Liver (tissue), 9 donors: ENCODE data around the gene FRMPD3. TPM values are rescaled to one million over a fixed set of nuclear protein-coding genes. Genes with fewer than 3 reads are reported as not detected.

Experiments used
- DNase-seq: peaks from one replicate; pipeline ENCODE4 v3.0.0-alpha.2; 2017; ENCODE audit warnings: low spot score
- H3K27ac ChIP-seq, 2 donors: one replicate each; pipeline ENCODE4 v1.7.0; 2013; ENCODE audit warnings: inconsistent platforms in 2 of 2, low read length in 2 of 2, control low read depth in 1 of 2, low read depth in 1 of 2, mild to moderate bottlenecking in 1 of 2
- H3K27me3 ChIP-seq, 4 donors: one replicate each; pipeline versions ENCODE4 v1.6.1 to v1.7.0; 2013; ENCODE audit warnings: low read length in 3 of 4, inconsistent platforms in 1 of 4, mild to moderate bottlenecking in 1 of 4, moderate library complexity in 1 of 4; ENCODE audit not compliant: control insufficient read depth in 4 of 4, insufficient read depth in 4 of 4
- H3K36me3 ChIP-seq, 4 donors: one replicate each; pipeline versions ENCODE4 v1.6.1 to v1.7.0; 2013; ENCODE audit warnings: low read length in 3 of 4, mild to moderate bottlenecking in 3 of 4, low read depth in 1 of 4, moderate library complexity in 1 of 4; ENCODE audit not compliant: control insufficient read depth in 4 of 4, insufficient read depth in 3 of 4
- H3K4me1 ChIP-seq, 4 donors: one replicate each; pipeline versions ENCODE4 v1.6.1 to v1.7.0; 2013; ENCODE audit warnings: low read length in 3 of 4, mild to moderate bottlenecking in 3 of 4, moderate library complexity in 1 of 4; ENCODE audit not compliant: control insufficient read depth in 4 of 4, insufficient read depth in 4 of 4
- H3K4me3 ChIP-seq, 3 donors: one replicate each; pipeline versions ENCODE4 v1.6.1 to v1.7.0; 2013; ENCODE audit warnings: low read length in 3 of 3, control low read depth in 1 of 3, low read depth in 1 of 3, mild to moderate bottlenecking in 1 of 3
- H3K9ac ChIP-seq, 2 donors: one replicate each; pipeline ENCODE4 v1.7.0; 2013; ENCODE audit warnings: low read length in 2 of 2, mild to moderate bottlenecking in 2 of 2, moderate library complexity in 2 of 2, control low read depth in 1 of 2, low read depth in 1 of 2
- H3K9me3 ChIP-seq, 4 donors: one replicate each; pipeline versions ENCODE4 v1.6.1 to v1.7.0; 2013; ENCODE audit warnings: low read length in 3 of 4; ENCODE audit not compliant: control insufficient read depth in 4 of 4
- EGR1 ChIP-seq, 2 donors: IDR thresholded peaks; 2 replicates each; pipeline ENCODE4 v1.6.1; 2016 to 2018; ENCODE audit warnings: antibody characterized with exemption in 2 of 2, low read depth in 2 of 2
- FOXA1 ChIP-seq: IDR thresholded peaks from 2 replicates; pipeline ENCODE4 v1.6.1; 2016; ENCODE audit warnings: antibody characterized with exemption
- GABPA ChIP-seq, 2 donors: IDR thresholded peaks in 1 of 2; conservative IDR thresholded peaks in 1 of 2; 2 replicates each; pipeline ENCODE4 v1.6.1; 2016; ENCODE audit warnings: antibody characterized with exemption in 2 of 2, mild to moderate bottlenecking in 1 of 2, moderate library complexity in 1 of 2
- HNF4G ChIP-seq: IDR thresholded peaks from 2 replicates; pipeline ENCODE4 v1.6.1; 2016; ENCODE audit warnings: antibody characterized with exemption
- JUND ChIP-seq, 2 donors: IDR thresholded peaks; 2 replicates each; pipeline ENCODE4 v1.6.1; 2016; ENCODE audit warnings: antibody characterized with exemption in 2 of 2
- RXRA ChIP-seq, 2 donors: IDR thresholded peaks; 2 replicates each; pipeline ENCODE4 v1.6.1; 2017 to 2018; ENCODE audit warnings: antibody characterized with exemption in 2 of 2, mild to moderate bottlenecking in 1 of 2
- SP1 ChIP-seq: IDR thresholded peaks from 2 replicates; pipeline ENCODE4 v1.6.1; 2018; ENCODE audit warnings: antibody characterized with exemption, mild to moderate bottlenecking
- TAF1 ChIP-seq: conservative IDR thresholded peaks from 2 replicates; pipeline ENCODE4 v1.6.1; 2016; ENCODE audit warnings: antibody characterized with exemption, mild to moderate bottlenecking
- YY1 ChIP-seq: IDR thresholded peaks from 2 replicates; pipeline ENCODE4 v1.6.1; 2016; ENCODE audit warnings: antibody characterized with exemption, mild to moderate bottlenecking
- WGBS: extraction: QIAGEN DNeasy Blood & Tissue Kit; methylation state at CpG from one replicate; pipeline ENCODE4 v1.1.7; 2013; 5-methylcytosine and 5-hydroxymethylcytosine counted together
- polyA plus RNA-seq, 2 donors: library from polyadenylated mRNA; stranded (reverse) in 1 of 2; unstranded in 1 of 2; fragments of 200-250 nt in 1 of 2; fragments of >200 nt in 1 of 2; fragmentation: Nextera tagmentation in 1 of 2; extraction: Ambion mirVana in 1 of 2; gene quantifications; one replicate each; pipeline versions ENCODE4 v1.2.1 to v1.2.3, GENCODE V29; 2013 to 2015
- total RNA-seq, 2 donors: library from RNA; depleted of rRNA; stranded (reverse); fragments of >200 nt; gene quantifications; one replicate each; pipeline ENCODE4 v1.2.3, GENCODE V29; 2014
- TF ChIP-seq, protein P1 (sequence below): IDR thresholded peaks from 2 replicates; pipeline ENCODE4 v1.6.1; 2016; ENCODE audit warnings: antibody characterized with exemption, mild to moderate bottlenecking
- TF ChIP-seq, protein P2 (sequence below): IDR thresholded peaks from 2 replicates; pipeline ENCODE4 v1.6.1; 2016; ENCODE audit warnings: antibody characterized with exemption
- TF ChIP-seq, protein P3 (sequence below): IDR thresholded peaks from 2 replicates; pipeline ENCODE4 v1.6.1; 2016; ENCODE audit warnings: antibody characterized with exemption
- TF ChIP-seq, protein P4 (sequence below): IDR thresholded peaks from 2 replicates; pipeline ENCODE4 v1.6.1; 2016; ENCODE audit warnings: antibody characterized with exemption
- donor health status: healthy.
- donor health status: healthy.
- donor health status: healthy.
- donor health status: healthy.
- donor health status: healthy.

Gene FRMPD3
- total and polyA plus RNA-seq, 4 donors: under 0.01 to 0.01 TPM; not detected in 2

DNA sequence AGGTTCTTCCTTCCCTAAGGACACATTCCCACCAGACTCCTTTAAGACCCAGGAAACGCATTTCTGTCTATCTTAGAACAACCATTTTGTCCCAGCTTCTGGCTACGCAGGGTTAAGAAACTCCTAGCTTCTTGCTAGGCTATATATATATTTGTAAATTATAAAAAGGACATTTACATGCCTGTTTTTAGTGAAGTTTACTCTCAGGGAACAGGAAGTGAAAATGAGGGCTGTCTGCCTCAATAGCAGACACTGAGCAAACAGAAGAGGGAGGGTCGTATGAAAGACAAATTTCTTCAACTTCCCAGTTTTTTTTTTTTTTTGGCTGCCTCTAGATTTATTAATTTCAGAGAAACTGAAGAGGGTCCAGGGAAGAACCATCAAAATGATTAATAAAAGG is 9.3 kb upstream of the FRMPD3 start:
- Histone ChIP-seq H3K4me1 (no peaks in the 10 kb centered on the region), H3K27ac (no peak overlapping the region), H3K9me3 (no peaks in the 10 kb centered on the region), H3K9ac (no peak overlapping the region), H3K27me3 (peaks cover 0 to 10% (median 0%) of the 10 kb centered on the region in 4 donors), H3K4me3 (no peak overlapping the region), H3K36me3 (no peaks in the 10 kb centered on the region)
- DNase-seq: no peak
- WGBS: 78% methylated on average over 3 of the region's 3 CpGs
- TF ChIP-seq, protein P1, sequence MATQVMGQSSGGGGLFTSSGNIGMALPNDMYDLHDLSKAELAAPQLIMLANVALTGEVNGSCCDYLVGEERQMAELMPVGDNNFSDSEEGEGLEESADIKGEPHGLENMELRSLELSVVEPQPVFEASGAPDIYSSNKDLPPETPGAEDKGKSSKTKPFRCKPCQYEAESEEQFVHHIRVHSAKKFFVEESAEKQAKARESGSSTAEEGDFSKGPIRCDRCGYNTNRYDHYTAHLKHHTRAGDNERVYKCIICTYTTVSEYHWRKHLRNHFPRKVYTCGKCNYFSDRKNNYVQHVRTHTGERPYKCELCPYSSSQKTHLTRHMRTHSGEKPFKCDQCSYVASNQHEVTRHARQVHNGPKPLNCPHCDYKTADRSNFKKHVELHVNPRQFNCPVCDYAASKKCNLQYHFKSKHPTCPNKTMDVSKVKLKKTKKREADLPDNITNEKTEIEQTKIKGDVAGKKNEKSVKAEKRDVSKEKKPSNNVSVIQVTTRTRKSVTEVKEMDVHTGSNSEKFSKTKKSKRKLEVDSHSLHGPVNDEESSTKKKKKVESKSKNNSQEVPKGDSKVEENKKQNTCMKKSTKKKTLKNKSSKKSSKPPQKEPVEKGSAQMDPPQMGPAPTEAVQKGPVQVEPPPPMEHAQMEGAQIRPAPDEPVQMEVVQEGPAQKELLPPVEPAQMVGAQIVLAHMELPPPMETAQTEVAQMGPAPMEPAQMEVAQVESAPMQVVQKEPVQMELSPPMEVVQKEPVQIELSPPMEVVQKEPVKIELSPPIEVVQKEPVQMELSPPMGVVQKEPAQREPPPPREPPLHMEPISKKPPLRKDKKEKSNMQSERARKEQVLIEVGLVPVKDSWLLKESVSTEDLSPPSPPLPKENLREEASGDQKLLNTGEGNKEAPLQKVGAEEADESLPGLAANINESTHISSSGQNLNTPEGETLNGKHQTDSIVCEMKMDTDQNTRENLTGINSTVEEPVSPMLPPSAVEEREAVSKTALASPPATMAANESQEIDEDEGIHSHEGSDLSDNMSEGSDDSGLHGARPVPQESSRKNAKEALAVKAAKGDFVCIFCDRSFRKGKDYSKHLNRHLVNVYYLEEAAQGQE: no peak
- TF ChIP-seq SP1: no peak
- no peak for TF ChIP-seq RXRA (IDR thresholded peaks at IDR 0.05)
- TF ChIP-seq, protein P2, sequence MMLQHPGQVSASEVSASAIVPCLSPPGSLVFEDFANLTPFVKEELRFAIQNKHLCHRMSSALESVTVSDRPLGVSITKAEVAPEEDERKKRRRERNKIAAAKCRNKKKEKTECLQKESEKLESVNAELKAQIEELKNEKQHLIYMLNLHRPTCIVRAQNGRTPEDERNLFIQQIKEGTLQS: no peak
- no peak for TF ChIP-seq TAF1
- TF ChIP-seq FOXA1: no peak
- TF ChIP-seq, protein P3, sequence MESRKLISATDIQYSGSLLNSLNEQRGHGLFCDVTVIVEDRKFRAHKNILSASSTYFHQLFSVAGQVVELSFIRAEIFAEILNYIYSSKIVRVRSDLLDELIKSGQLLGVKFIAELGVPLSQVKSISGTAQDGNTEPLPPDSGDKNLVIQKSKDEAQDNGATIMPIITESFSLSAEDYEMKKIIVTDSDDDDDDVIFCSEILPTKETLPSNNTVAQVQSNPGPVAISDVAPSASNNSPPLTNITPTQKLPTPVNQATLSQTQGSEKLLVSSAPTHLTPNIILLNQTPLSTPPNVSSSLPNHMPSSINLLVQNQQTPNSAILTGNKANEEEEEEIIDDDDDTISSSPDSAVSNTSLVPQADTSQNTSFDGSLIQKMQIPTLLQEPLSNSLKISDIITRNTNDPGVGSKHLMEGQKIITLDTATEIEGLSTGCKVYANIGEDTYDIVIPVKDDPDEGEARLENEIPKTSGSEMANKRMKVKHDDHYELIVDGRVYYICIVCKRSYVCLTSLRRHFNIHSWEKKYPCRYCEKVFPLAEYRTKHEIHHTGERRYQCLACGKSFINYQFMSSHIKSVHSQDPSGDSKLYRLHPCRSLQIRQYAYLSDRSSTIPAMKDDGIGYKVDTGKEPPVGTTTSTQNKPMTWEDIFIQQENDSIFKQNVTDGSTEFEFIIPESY: no peak
- TF ChIP-seq, protein P4, sequence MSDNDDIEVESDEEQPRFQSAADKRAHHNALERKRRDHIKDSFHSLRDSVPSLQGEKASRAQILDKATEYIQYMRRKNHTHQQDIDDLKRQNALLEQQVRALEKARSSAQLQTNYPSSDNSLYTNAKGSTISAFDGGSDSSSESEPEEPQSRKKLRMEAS: no peak
- TF ChIP-seq HNF4G: no peak
- no peak for TF ChIP-seq JUND (IDR thresholded peaks at IDR 0.05)
- TF ChIP-seq GABPA (IDR thresholded peaks at IDR 0.05 in 1 of 2, conservative IDR thresholded peaks at IDR 0.05 in 1 of 2): no peak
- TF ChIP-seq YY1: no peak

DNA sequence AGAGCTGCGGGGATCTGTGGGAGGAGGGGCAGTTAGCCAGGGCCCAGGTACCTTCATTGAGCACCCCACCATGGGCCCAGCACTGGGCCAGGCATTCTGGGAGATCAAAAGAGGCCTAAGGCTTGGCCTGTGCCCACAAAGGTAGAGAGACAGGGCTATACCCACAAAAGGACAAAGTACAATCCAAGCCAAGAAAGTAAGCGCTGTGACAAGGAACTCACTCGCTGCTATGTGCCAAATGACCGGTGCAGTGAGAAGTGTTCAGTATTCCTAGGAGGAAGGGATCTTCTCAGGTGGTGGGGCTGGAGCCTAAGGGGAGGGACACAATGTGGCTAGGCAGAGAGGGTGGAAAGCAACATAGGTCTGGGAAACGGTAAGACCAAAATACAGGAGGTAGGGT is 8.8 kb upstream of the FRMPD3 start:
- Histone ChIP-seq H3K9me3 (no peaks in the 10 kb centered on the region), H3K4me3 (no peak overlapping the region), H3K27ac (no peak overlapping the region), H3K9ac (no peak overlapping the region), H3K36me3 (no peaks in the 10 kb centered on the region), H3K4me1 (no peaks in the 10 kb centered on the region), H3K27me3 (peaks cover 0 to 14% (median 0%) of the 10 kb centered on the region in 4 donors)
- WGBS: 77% methylated on average over 5 of the region's 5 CpGs
- DNase-seq: no peak
- TF ChIP-seq HNF4G (no peak), YY1 (no peak), EGR1 (IDR thresholded peaks at IDR 0.05; ENCODE audit: low read depth in 2 of 2) (no peak), RXRA (IDR thresholded peaks at IDR 0.05) (no peak)
- TF ChIP-seq, protein P3: no peak
